H9 (cell line): ENCODE data around the gene STAB1. TPM values are rescaled to one million over a fixed set of nuclear protein-coding genes. Genes with fewer than 3 reads are reported as not detected.

Source experiments
- DNase-seq: peaks from one replicate; pipeline ENCODE4 v3.0.0-alpha.2; 2017
- H2AFZ ChIP-seq: one replicate; pipeline ENCODE4 v1.6.1; 2013; ENCODE audit warnings: mild to moderate bottlenecking, low read length, control low read depth, moderate library complexity
- H2AK5ac ChIP-seq: 2 replicates; pipeline ENCODE4 v1.6.1; 2013; ENCODE audit warnings: low read length, control low read depth, mixed read lengths; ENCODE audit not compliant: insufficient read length
- H2BK120ac ChIP-seq: one replicate; pipeline ENCODE4 v1.6.1; 2013; ENCODE audit warnings: low read depth, mild to moderate bottlenecking, low read length, control low read depth, inconsistent platforms; ENCODE audit not compliant: poor library complexity, severe bottlenecking
- H2BK12ac ChIP-seq: 2 replicates; pipeline ENCODE4 v1.6.1; 2013; ENCODE audit warnings: low read length, control low read depth, mixed read lengths, low read depth; ENCODE audit not compliant: insufficient read length
- H2BK15ac ChIP-seq: 2 replicates; pipeline ENCODE4 v1.6.1; 2013; ENCODE audit warnings: low read depth, low read length, control low read depth
- H2BK20ac ChIP-seq: one replicate; pipeline ENCODE4 v1.6.1; 2013; ENCODE audit warnings: low read depth, mild to moderate bottlenecking, low read length, control low read depth, inconsistent platforms; ENCODE audit not compliant: poor library complexity, severe bottlenecking
- H2BK5ac ChIP-seq: 2 replicates; pipeline ENCODE4 v1.6.1; 2013; ENCODE audit warnings: low read length, control low read depth, mixed read lengths; ENCODE audit not compliant: insufficient read length
- H3K14ac ChIP-seq: 2 replicates; pipeline ENCODE4 v1.6.1; 2013; ENCODE audit warnings: low read length, control low read depth; ENCODE audit not compliant: insufficient read depth
- H3K18ac ChIP-seq: 2 replicates; pipeline ENCODE4 v1.6.1; 2013; ENCODE audit warnings: low read depth, mild to moderate bottlenecking, mixed read lengths, low read length, control low read depth; ENCODE audit not compliant: insufficient read length
- H3K23ac ChIP-seq: 2 replicates; pipeline ENCODE4 v1.6.1; 2013; ENCODE audit warnings: low read length, control low read depth, mixed read lengths, low read depth; ENCODE audit not compliant: insufficient read length
- H3K23me2 ChIP-seq: 2 replicates; pipeline ENCODE4 v1.6.1; 2013; ENCODE audit warnings: low read depth, mild to moderate bottlenecking, mixed read lengths, low read length, control low read depth; ENCODE audit not compliant: insufficient read length, poor library complexity, severe bottlenecking
- H3K27ac ChIP-seq: 2 replicates; pipeline ENCODE4 v1.5.1; 2013; ENCODE audit warnings: low read length, control low read depth, mixed read lengths, low read depth; ENCODE audit not compliant: insufficient read length
- H3K27me3 ChIP-seq: 2 replicates; pipeline ENCODE4 v1.6.1; 2013; ENCODE audit warnings: low read length, control low read depth, inconsistent platforms; ENCODE audit not compliant: insufficient read depth
- H3K4ac ChIP-seq: 2 replicates; pipeline ENCODE4 v1.6.1; 2013; ENCODE audit warnings: low read depth, mild to moderate bottlenecking, control low read depth, inconsistent platforms, low read length, moderate library complexity
- H3K4me1 ChIP-seq: 2 replicates; pipeline ENCODE4 v1.6.1; 2013; ENCODE audit warnings: low read length, control low read depth, inconsistent platforms; ENCODE audit not compliant: insufficient read depth
- H3K4me2 ChIP-seq: 2 replicates; pipeline ENCODE4 v1.6.1; 2013; ENCODE audit warnings: low read length, control low read depth, mixed read lengths; ENCODE audit not compliant: insufficient read length, insufficient read depth
- H3K56ac ChIP-seq: 2 replicates; pipeline ENCODE4 v1.6.1; 2013; ENCODE audit warnings: low read depth, mild to moderate bottlenecking, mixed read lengths, low read length, control low read depth; ENCODE audit not compliant: insufficient read length
- H3K79me1 ChIP-seq: 2 replicates; pipeline ENCODE4 v1.6.1; 2013; ENCODE audit warnings: low read depth, mild to moderate bottlenecking, moderate library complexity, low read length, control low read depth, inconsistent platforms; ENCODE audit not compliant: insufficient read depth, poor library complexity, severe bottlenecking
- H3K79me2 ChIP-seq: 2 replicates; pipeline ENCODE4 v1.6.1; 2013; ENCODE audit warnings: low read length, control low read depth, inconsistent platforms; ENCODE audit not compliant: insufficient read depth
- H3K9ac ChIP-seq: 2 replicates; pipeline ENCODE4 v1.6.1; 2013; ENCODE audit warnings: low read length, control low read depth, mixed read lengths; ENCODE audit not compliant: insufficient read length; ENCODE audit errors: extremely low read depth
- H3K9me3 ChIP-seq: one replicate; pipeline ENCODE4 v1.6.1; 2013; ENCODE audit warnings: low read depth, low read length, inconsistent platforms; ENCODE audit not compliant: control insufficient read depth
- H3T11ph ChIP-seq: one replicate; pipeline ENCODE4 v1.6.1; 2013; ENCODE audit warnings: mild to moderate bottlenecking, low read length, control low read depth, inconsistent platforms
- H4K20me1 ChIP-seq: one replicate; pipeline ENCODE4 v1.6.1; 2013; ENCODE audit not compliant: control insufficient read depth, insufficient read length, insufficient read depth
- H4K5ac ChIP-seq: 2 replicates; pipeline ENCODE4 v1.6.1; 2013; ENCODE audit warnings: low read depth, mild to moderate bottlenecking, mixed read lengths, low read length, control low read depth; ENCODE audit not compliant: insufficient read length
- H4K8ac ChIP-seq: replicated peaks from 2 replicates; pipeline ENCODE4 v1.6.1; 2013; ENCODE audit warnings: low read length, control low read depth, mixed read lengths, low read depth; ENCODE audit not compliant: insufficient read length
- H4K91ac ChIP-seq: 2 replicates; pipeline ENCODE4 v1.6.1; 2013; ENCODE audit warnings: low read depth, mild to moderate bottlenecking, moderate library complexity, mixed read lengths, low read length, control low read depth; ENCODE audit not compliant: insufficient read length
- H3K27ac Mint-ChIP-seq, 3 experiments: 2 replicates in 2 of 3; 3 replicates in 1 of 3; pipeline ENCODE4 v1.8.0; 2020 to 2021; ENCODE audit warnings: mixed read lengths in 3 of 3, mild to moderate bottlenecking in 1 of 3, moderate library complexity in 1 of 3
- H3K27me3 Mint-ChIP-seq: 2 replicates; pipeline ENCODE4 v1.8.0; 2021; ENCODE audit warnings: low read depth, mild to moderate bottlenecking, moderate library complexity, mixed read lengths
- H3K36me3 Mint-ChIP-seq, 3 experiments: 2 replicates in 2 of 3; 3 replicates in 1 of 3; pipeline ENCODE4 v1.8.0; 2020 to 2021; ENCODE audit warnings: low read depth in 3 of 3, mixed read lengths in 3 of 3; ENCODE audit not compliant: insufficient read depth in 1 of 3
- H3K4me1 Mint-ChIP-seq, 2 experiments: 2 replicates each; pipeline ENCODE4 v1.8.0; 2020; ENCODE audit warnings: mixed read lengths in 2 of 2
- H3K4me3 Mint-ChIP-seq, 2 experiments: 2 replicates in 1 of 2; 3 replicates in 1 of 2; pipeline ENCODE4 v1.8.0; 2020 to 2021; ENCODE audit warnings: mild to moderate bottlenecking in 2 of 2, mixed read lengths in 2 of 2, moderate library complexity in 1 of 2
- H3K9me3 Mint-ChIP-seq, 2 experiments: 2 replicates in 1 of 2; 3 replicates in 1 of 2; pipeline ENCODE4 v1.8.0; 2020; ENCODE audit warnings: mild to moderate bottlenecking in 2 of 2, mixed read lengths in 2 of 2, moderate library complexity in 1 of 2
- WGBS: extraction: QIAGEN DNeasy Blood & Tissue Kit; methylation state at CpG from one replicate; pipeline ENCODE4 v1.1.7; 2013; ENCODE audit warnings: missing lambda C conversion rate, low lambda C conversion rate, mixed read lengths; ENCODE audit not compliant: insufficient read length; ENCODE audit errors: extremely low coverage; 5-methylcytosine and 5-hydroxymethylcytosine counted together
- total RNA-seq: library from RNA; stranded (reverse); gene quantifications from 2 replicates; pipeline ENCODE4 v1.2.1, GENCODE V29; 2021
- TF ChIP-seq, protein P1 (sequence below): fragments of 200-600 bp; sonication (generic); conservative IDR thresholded peaks from 3 replicates; pipeline ENCODE4 v1.8.0; 2021; ENCODE audit warnings: antibody characterized with exemption, mild to moderate bottlenecking

Gene STAB1
- total RNA-seq, 1 experiment from 2014 or later = 1.5 TPM

DNA sequence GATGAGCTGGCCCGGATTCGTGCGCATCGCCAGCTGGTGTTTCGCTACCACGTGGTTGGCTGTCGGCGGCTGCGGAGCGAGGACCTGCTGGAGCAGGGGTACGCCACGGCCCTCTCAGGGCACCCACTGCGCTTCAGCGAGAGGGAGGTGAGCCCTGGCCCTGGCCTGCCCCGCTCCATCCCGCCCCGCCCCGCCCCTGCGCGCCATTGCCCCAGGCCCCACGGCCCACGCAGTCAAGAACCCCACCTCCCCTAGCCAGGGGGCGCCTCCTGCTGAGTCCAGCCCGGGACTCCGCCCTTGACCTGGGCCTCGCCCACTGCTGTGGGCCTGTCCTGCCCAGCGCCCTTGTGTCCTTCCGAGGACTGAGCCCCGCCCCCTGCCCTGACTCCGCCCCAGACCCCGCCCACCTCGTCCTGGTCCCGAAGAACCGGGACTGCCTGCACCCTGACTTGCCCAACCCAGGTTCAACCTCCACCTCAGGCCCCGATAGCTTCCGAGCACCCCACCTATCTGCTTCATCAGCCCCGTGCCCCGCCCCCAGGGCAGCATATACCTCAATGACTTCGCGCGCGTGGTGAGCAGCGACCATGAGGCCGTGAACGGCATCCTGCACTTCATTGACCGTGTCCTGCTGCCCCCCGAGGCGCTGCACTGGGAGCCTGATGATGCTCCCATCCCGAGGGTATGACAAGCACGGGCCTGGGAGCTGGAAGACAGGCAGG lies 23.7 kb downstream of the STAB1 start:
- Histone ChIP-seq H2AK5ac (no peak overlapping the region), H4K91ac (no peak overlapping the region), H2BK15ac (no peak overlapping the region), H3K14ac (no peak overlapping the region), H3K9ac (no peak overlapping the region), H3K23ac (no peak overlapping the region), H2AFZ (no peak overlapping the region), H4K5ac (no peak overlapping the region), H3K4ac (no peak overlapping the region), H3K79me2 (no peaks in the 10 kb centered on the region), H4K8ac (no peak overlapping the region), H3T11ph (no peak overlapping the region), H4K20me1 (peaks cover 3% of the 10 kb centered on the region), H3K27me3 (no peaks in the 10 kb centered on the region), H3K23me2 (no peaks in the 10 kb centered on the region), H3K27ac (no peak overlapping the region), H3K56ac (no peak overlapping the region), H3K18ac (no peak overlapping the region), H3K9me3 (no peaks in the 10 kb centered on the region), H3K79me1 (no peaks in the 10 kb centered on the region), H3K4me2 (peak overlapping the region; percentile 33), H2BK12ac (no peak overlapping the region), H2BK5ac (no peak overlapping the region), H2BK120ac (no peak overlapping the region), H3K4me1 (no peaks in the 10 kb centered on the region), H2BK20ac (no peak overlapping the region)
- no peaks in the 10 kb centered on the region; a peak in 1 of 5 replicates for H3K9me3 Mint-ChIP-seq
- peak; percentile 84 for DNase-seq
- WGBS = no CpG with 5 or more reads among the region's 50 CpGs
- peaks cover 4% of the 10 kb centered on the region for H3K27me3 Mint-ChIP-seq
- TF ChIP-seq, protein P1, sequence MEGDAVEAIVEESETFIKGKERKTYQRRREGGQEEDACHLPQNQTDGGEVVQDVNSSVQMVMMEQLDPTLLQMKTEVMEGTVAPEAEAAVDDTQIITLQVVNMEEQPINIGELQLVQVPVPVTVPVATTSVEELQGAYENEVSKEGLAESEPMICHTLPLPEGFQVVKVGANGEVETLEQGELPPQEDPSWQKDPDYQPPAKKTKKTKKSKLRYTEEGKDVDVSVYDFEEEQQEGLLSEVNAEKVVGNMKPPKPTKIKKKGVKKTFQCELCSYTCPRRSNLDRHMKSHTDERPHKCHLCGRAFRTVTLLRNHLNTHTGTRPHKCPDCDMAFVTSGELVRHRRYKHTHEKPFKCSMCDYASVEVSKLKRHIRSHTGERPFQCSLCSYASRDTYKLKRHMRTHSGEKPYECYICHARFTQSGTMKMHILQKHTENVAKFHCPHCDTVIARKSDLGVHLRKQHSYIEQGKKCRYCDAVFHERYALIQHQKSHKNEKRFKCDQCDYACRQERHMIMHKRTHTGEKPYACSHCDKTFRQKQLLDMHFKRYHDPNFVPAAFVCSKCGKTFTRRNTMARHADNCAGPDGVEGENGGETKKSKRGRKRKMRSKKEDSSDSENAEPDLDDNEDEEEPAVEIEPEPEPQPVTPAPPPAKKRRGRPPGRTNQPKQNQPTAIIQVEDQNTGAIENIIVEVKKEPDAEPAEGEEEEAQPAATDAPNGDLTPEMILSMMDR = no peak
- H3K4me1 Mint-ChIP-seq = peaks cover 6 to 7% of the 10 kb centered on the region in 2 experiments; a peak in 3 of 4 replicates
- no peak overlapping the region for H3K27ac Mint-ChIP-seq
- peak overlapping the region; percentile 36 to 60; a peak in 3 of 5 replicates for H3K4me3 Mint-ChIP-seq
- H3K36me3 Mint-ChIP-seq = peaks cover 2 to 7% (median 2%) of the 10 kb centered on the region in 3 experiments; a peak in 6 of 7 replicates
